ACC112 (cell line): ENCODE data around the gene DGKE.

Experiments
- H2AFZ ChIP-seq: fragments of 200-600 bp; sonication (generic); one replicate; pipeline ENCODE4 v1.6.0; 2017; ENCODE audit warnings: antibody characterized with exemption, low read length; ENCODE audit not compliant: unreplicated experiment
- H3K27ac ChIP-seq: fragments of 200-600 bp; sonication (generic); 2 replicates; pipeline ENCODE4 v1.5.1; 2014; ENCODE audit warnings: low read depth, mild to moderate bottlenecking, antibody characterized with exemption, low read length, moderate library complexity
- H3K27me3 ChIP-seq: fragments of 200-600 bp; sonication (generic); 2 replicates; pipeline ENCODE4 v1.6.1; 2014; ENCODE audit warnings: mild to moderate bottlenecking, antibody characterized with exemption, low read length, moderate library complexity, mixed read lengths; ENCODE audit not compliant: insufficient read depth
- H3K36me3 ChIP-seq: fragments of 200-600 bp; sonication (generic); 2 replicates; pipeline ENCODE4 v1.6.1; 2016; ENCODE audit warnings: mild to moderate bottlenecking, antibody characterized with exemption, low read length, moderate library complexity, mixed read lengths; ENCODE audit not compliant: insufficient read depth
- H3K4me1 ChIP-seq: fragments of 200-600 bp; sonication (generic); one replicate; pipeline ENCODE4 v1.6.1; 2016; ENCODE audit warnings: low read length, mixed read lengths; ENCODE audit not compliant: insufficient read depth, unreplicated experiment, control insufficient read depth
- H3K4me3 ChIP-seq: fragments of 200-600 bp; sonication (generic); 2 replicates; pipeline ENCODE4 v1.5.1; 2014; ENCODE audit warnings: mild to moderate bottlenecking, low read depth, low read length
- H3K79me2 ChIP-seq: fragments of 200-600 bp; sonication (generic); one replicate; pipeline ENCODE4 v1.6.0; 2016; ENCODE audit warnings: low read length; ENCODE audit not compliant: control insufficient read depth, unreplicated experiment, insufficient read depth

The DGKE gene

DNA sequence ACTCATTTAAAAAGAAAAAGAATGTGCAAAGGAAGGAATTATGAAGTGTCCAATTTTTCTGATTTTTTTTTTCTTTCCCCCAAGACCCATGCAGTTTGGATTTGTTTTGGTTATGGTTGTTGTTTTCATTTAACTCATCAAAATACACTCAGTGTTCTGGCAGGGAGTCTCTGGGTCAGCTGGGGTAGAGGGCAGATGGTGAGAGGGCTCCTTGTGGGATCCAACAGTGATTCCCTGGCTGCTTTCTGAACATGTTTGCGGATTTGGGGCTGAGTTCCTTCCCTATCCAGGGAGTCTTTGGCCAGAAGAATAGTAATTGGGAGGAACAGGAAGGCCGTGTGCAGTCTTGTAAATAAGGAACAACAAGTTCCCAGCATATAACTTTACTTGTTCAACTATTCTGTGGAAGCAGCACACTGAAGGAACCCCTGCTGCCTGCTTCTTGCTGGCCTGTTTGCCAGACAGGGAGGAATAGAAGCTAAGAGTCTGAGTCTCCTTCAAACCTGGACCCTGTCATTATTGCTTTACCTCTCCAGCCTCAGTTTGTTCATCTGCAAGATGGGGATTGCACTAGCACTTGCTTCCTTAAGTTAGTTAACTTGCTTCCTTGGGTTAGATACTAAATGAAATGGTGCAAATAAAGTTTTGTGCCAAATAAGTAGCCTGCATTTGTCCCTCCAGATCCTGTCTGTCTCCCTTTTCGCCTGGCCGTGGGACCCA lies 32.3 kb upstream of the DGKE start:
- no peaks in the 10 kb centered on the region for H3K36me3 ChIP-seq
- no peak overlapping the region for H3K27ac ChIP-seq
- H3K4me3 ChIP-seq: no peak overlapping the region
- no peaks in the 10 kb centered on the region for H3K4me1 ChIP-seq
- no peak overlapping the region for H2AFZ ChIP-seq
- no peaks in the 10 kb centered on the region for H3K79me2 ChIP-seq
- H3K27me3 ChIP-seq: no peaks in the 10 kb centered on the region

DNA sequence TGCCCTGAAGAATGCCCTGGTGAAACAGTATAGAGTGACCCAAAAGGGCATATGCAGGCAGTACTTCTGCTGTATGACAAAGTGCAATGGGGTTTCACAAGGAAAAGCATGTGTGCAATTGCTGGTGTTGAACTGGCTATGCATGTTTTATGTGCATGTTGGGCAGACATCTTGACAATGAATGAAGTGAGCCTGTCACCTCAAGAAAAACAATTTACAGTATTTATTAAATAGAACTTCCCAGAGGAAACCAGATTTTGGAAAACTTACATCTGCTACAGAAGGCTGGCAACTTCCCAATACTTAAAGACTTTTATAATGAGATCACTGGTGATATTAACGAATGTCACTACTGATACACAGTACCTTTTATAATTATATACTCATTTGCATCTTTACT lies 30.9 kb upstream of the DGKE start:
- H3K4me3 ChIP-seq: no peak overlapping the region
- H3K4me1 ChIP-seq: no peaks in the 10 kb centered on the region
- H3K27ac ChIP-seq: no peak overlapping the region
- H3K36me3 ChIP-seq: no peaks in the 10 kb centered on the region
- no peak overlapping the region for H2AFZ ChIP-seq
- no peaks in the 10 kb centered on the region for H3K79me2 ChIP-seq
- no peaks in the 10 kb centered on the region for H3K27me3 ChIP-seq

DNA sequence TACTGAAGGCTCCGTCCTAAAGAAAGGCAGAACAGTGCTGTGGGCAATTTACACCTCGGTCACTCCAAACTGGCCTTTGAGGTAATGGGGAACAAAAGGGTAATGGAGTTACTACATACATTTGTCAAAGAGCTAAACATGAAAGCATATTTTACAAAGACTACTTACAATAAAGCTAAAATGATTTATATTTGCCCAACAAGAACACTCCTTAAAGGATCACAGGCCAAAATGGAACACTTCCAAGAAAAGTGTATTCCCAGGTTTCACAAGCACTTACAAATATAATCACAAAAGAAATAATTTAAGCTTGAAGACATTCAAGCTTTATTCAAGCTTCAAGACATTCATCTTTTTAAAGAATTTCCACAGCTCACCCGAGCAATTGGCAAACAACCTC lies 29.5 kb upstream of the DGKE start:
- no peaks in the 10 kb centered on the region for H3K4me1 ChIP-seq
- H3K27me3 ChIP-seq: no peaks in the 10 kb centered on the region
- H3K4me3 ChIP-seq: no peak overlapping the region
- H3K27ac ChIP-seq: no peak overlapping the region
- no peaks in the 10 kb centered on the region for H3K79me2 ChIP-seq
- H2AFZ ChIP-seq: no peak overlapping the region
- no peaks in the 10 kb centered on the region for H3K36me3 ChIP-seq

DNA sequence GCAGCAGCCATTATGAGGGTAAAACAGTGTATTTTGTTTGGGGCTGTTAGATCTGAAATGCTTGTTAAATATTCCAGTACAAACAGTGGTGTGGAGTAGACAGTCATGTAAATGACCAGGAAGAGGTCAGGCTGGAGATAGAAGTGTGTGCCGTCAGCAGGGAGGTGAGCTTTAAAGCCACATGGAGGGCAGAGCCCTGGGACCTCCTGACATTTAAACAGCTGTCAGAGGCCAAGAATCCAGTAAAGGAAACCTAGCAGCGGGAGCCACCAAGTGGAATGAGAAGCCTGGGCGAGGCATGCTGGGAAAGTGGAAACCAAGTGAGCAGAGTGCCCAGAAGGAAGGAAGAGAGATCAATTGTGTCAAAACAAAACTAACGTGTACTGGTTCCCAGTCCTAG lies 27.0 kb upstream of the DGKE start:
- Histone ChIP-seq H2AFZ (no peak overlapping the region), H3K27me3 (no peaks in the 10 kb centered on the region), H3K4me1 (no peaks in the 10 kb centered on the region), H3K36me3 (no peaks in the 10 kb centered on the region), H3K27ac (no peak overlapping the region), H3K4me3 (no peak overlapping the region), H3K79me2 (no peaks in the 10 kb centered on the region)

DNA sequence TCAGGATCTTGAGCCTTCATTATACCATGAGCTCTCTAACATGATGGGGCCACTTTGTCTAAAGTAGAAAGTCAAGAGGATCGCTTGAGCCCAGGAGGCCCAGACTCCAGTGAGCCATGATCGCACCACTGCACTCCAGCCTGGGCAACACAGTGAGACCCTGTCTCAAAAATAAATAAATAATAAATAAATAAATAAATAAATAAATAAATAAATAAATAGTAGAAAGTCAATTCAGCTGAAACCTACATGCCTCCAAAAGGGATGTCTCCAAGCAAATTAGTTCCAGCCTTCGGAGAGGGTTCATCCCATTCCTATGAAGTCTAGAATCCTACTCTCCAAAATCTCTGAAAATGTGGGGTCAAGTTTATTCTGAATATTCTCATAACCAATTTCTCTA lies 26.2 kb upstream of the DGKE start:
- H3K4me3 ChIP-seq: no peak overlapping the region
- no peaks in the 10 kb centered on the region for H3K79me2 ChIP-seq
- no peak overlapping the region for H2AFZ ChIP-seq
- no peaks in the 10 kb centered on the region for H3K36me3 ChIP-seq
- no peaks in the 10 kb centered on the region for H3K4me1 ChIP-seq
- H3K27me3 ChIP-seq: no peaks in the 10 kb centered on the region
- H3K27ac ChIP-seq: no peak overlapping the region

DNA sequence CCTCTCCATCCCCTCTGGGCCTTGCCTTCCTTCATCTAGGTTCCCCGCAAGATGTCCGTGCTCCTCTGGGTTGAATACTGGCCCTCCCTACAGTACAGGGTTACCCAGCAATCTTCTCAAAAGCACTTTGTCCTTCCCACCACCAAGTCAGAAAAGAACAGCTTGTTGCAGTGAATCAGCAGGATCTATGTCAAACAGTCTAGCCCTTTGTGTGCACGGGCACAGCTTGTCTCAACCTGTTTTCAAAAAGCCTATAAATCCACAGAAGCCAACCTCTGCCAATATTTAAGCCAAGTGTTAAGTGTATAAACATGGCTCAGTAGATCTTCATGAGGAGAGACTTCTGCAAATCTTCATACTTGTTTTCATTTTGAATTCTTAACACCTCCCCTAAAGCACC lies 25.4 kb upstream of the DGKE start:
- Histone ChIP-seq H3K4me1 (no peaks in the 10 kb centered on the region), H3K27ac (no peak overlapping the region), H3K79me2 (no peaks in the 10 kb centered on the region), H2AFZ (no peak overlapping the region), H3K27me3 (no peaks in the 10 kb centered on the region), H3K36me3 (no peaks in the 10 kb centered on the region), H3K4me3 (no peak overlapping the region)

DNA sequence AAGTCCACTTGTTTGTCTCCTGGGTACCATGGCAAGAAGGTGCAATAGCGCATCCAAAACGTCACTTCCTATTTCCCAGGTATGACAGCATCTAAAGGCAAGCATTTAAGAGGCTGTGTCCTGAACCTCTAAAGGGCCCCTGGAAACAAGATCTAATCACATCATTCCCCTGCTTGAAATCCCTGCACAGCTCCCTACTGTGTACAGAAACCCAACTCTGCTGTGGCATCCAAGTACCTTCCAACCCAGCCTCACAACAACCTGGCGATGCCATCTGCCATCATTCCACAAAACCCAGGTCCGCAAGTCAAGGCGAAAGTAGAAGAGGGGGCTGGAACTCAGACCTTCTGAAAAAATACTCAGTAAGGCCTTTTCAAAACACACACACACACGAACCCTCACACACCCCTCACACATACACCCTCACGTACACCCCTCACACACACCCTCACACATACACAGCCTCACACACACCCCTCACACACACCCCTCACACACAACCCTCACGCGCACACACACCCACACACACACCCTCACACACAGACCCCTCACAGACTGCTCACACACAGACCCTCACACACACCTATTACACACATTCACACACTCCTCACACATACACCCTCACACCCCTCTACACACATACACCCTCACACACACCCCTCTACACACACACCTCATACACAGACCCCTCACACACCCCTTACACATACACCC lies 24.7 kb upstream of the DGKE start:
- H3K27ac ChIP-seq: no peak overlapping the region
- H3K27me3 ChIP-seq: no peaks in the 10 kb centered on the region
- no peaks in the 10 kb centered on the region for H3K79me2 ChIP-seq
- no peaks in the 10 kb centered on the region for H3K36me3 ChIP-seq
- H2AFZ ChIP-seq: no peak overlapping the region
- H3K4me3 ChIP-seq: no peak overlapping the region
- H3K4me1 ChIP-seq: no peaks in the 10 kb centered on the region

DNA sequence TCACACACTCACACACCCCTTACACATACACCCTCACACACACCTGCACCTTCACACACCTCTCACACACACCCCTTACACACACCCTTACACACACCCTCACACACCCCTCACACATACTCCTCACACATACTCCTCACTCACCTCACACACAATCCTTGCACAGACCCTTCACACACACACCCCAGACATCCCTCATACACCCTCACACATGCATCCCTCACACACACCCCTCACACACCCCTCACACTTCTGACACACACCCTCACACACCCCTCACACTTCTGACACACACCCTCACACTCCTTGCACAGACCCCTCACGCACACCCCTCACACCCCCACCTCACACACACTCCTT lies 24.2 kb upstream of the DGKE start:
- H3K79me2 ChIP-seq: no peaks in the 10 kb centered on the region
- no peak overlapping the region for H3K27ac ChIP-seq
- H3K4me3 ChIP-seq: no peak overlapping the region
- H3K27me3 ChIP-seq: no peaks in the 10 kb centered on the region
- H2AFZ ChIP-seq: no peak overlapping the region
- no peaks in the 10 kb centered on the region for H3K36me3 ChIP-seq
- H3K4me1 ChIP-seq: no peaks in the 10 kb centered on the region

DNA sequence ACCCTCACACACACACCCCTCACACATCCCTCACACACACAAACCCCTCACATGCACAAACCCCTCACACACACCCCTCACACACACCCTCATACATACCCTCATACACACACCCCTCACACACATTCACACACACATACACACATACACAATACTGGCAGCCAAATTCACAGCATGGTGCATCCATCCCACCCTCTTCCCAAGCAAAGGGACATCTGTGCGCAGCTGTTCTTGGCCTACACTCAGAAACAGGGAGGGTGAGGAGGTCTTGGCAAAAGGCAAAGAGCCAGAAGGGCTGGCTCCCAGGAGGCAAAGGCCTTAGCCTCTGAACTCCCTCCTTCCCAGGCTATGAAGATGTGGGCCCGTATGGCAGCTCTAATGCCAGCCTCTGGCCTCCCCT lies 23.6 kb upstream of the DGKE start:
- no peaks in the 10 kb centered on the region for H3K79me2 ChIP-seq
- H3K4me1 ChIP-seq: no peaks in the 10 kb centered on the region
- H3K4me3 ChIP-seq: no peak overlapping the region
- H3K27ac ChIP-seq: no peak overlapping the region
- H3K27me3 ChIP-seq: no peaks in the 10 kb centered on the region
- no peaks in the 10 kb centered on the region for H3K36me3 ChIP-seq
- no peak overlapping the region for H2AFZ ChIP-seq

DNA sequence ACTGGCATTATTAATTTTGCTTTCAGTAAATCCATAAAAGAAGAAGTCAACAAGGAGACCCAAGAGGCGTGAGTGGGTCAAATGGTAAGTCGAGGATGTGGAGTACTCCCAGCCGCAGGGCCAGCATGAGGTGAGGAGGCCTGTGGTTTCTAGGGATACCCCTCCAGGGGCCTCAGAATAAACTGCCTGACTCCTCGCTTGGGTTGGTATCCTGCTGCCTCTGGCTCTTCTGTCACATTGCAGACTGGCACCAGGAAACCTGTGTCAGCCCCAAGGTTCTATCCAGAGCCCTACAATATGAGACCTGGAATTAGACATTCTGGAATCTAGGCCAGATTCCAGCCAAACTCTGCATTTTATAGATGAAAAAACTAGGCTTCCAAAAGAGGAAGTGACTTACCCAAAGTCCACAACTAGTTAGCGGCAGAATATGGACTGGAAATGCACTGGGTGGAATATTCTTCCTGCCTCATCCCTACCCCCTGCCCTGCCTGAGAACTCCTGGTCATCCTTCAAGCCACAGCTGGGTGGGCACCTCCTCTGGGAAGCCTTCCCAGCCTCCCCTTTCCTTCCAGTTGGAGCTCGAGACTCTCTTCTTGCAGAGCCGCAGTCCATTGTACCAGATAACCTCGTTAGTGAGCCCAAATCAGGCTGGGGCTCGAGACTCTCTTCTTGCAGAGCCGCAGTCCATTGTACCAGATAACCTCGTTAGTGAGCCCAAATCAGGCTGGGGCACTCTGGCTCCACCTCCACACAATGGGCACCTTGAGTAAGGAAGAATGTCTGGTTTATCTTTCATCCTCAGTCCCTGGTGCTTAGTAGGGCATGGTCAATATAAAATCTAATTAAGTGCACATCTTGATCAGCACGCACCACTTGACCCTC lies 22.8 kb upstream of the DGKE start:
- Histone ChIP-seq H3K27me3 (no peaks in the 10 kb centered on the region), H2AFZ (no peak overlapping the region), H3K4me1 (no peaks in the 10 kb centered on the region), H3K4me3 (no peak overlapping the region), H3K36me3 (no peaks in the 10 kb centered on the region), H3K27ac (no peak overlapping the region), H3K79me2 (no peaks in the 10 kb centered on the region)
